CD4-positive, alpha-beta T cell treated with Interferon alpha-2 for 1 hour (primary cell): ENCODE measurements around the gene IMPDH2.

Experiments
- DNase-seq, 2 donors: peaks; one replicate each; pipeline ENCODE4 v3.0.0-alpha.2; 2020 to 2022

Gene IMPDH2

GRCh38 chr3:49028673-49029562 is at the start of gene IMPDH2:
Gene IMPDH2 (minus strand): TSS chr3:49029398. CDS start chr3:49029350, 48 bp downstream.
- peak; percentile 95 to 97 for DNase-seq

DNA sequence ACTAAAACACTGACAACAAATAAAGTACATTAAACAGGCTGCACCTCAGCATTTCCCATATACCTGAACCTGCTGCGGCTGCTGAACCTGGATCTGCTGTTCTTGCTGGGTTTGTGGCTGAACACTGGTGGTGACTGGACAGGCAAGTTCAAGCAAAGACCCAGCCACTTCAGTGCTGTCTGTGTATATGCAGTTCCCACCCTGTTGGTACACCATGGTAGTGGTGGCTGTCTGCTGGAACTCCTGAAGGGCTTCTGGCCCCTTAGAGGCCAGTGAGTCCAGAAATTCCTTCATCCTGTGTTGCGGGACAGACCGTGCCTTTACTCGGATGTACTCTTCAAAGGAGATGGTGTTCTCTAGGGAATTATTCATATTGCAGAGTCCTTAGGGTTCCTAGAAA is 47.4 kb upstream of the IMPDH2 start:
- no peak for DNase-seq

GRCh38 chr3:49076116-49076515 is 46.9 kb upstream of the IMPDH2 start:
- DNase-seq: no peak

GRCh38 chr3:49058011-49058410 is 28.8 kb upstream of the IMPDH2 start:
- DNase-seq: no peak

DNA sequence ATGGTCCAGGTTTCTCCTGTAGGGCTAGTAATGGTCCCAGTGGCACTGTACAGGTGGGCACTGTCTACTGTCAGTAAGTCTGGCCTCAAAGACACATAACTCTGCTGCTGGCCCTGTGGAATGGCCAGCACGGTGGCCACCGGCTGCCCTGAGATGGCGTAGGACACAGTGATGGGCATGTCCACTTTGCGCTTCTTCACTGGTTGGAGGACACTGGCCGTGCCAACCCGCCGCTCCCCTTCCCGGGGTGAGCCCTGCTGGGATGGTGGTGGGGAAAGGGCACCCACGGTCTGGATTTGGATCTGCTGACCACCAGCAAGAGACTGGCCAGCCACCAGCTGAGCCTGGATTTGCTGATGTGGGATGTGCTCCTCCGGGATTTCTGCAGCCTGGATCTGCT is 28.1 kb upstream of the IMPDH2 start:
- no peak for DNase-seq

DNA sequence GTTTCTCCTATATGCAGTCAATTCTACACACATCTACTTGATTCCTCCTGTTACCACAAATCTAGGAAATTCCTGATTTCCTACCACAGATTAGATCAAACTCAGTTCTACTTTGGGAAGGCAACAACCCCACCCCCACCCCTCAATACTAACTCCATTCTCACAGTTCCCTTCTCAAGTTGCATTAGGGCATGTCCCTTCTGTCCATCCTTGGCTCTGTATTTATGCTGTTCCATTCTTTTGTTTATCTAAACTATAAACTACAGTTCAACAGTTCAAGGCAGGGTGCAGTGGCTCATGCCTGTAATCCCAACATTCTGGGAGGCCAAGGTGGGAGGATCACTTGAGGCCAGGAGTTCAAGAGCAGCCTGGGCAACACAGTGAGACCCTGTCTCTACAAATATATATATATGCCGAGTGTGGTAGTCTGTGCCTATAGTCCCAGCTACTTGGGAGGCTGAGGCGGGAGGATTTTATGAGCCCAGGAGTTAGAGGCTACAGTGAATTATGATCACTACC is 25.2 kb upstream of the IMPDH2 start:
- no peak for DNase-seq

DNA sequence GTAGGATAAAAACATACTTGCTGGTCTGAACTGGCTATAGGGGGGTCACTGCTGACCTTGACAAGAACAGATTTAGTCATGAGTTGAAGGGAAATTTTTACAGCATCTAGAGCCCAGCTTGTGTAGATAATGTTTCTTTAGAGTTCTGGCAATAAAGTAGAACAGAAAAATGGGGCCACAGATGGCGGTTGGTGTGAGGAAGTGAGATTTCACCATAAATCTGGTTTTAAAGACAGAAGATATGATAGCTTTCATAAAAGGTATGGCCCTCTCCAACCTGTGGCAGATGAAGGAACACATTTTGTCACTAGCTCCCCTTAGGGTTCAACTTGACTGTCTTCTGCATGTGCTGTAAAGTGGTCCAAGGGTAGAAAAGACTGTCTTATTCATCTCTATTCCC is 24.3 kb upstream of the IMPDH2 start:
- no peak for DNase-seq

- no peak for DNase-seq
Observed at GRCh38 chr3:49035281-49035680, 6.1 kb upstream of the IMPDH2 start.

DNA sequence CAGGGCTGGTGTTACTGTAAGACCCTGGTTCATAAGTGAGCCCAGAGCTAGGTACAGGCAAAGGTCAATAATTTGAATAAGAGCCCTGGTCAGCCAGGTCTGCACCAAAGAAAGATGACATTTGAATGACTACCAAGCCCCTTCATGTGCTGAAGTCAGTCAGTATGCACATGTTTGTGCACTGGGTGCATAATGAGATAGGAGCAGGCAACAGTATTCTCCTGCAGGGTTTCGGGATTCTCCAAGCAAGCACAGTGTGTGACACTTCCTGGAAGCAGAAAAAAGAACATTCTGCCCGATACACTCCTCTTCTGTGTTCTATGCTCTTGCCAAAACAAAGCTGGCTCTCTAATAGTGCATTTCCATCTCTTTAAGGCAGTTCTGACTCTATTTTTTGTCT is 5.5 kb upstream of the IMPDH2 start:
- no peak for DNase-seq

DNA sequence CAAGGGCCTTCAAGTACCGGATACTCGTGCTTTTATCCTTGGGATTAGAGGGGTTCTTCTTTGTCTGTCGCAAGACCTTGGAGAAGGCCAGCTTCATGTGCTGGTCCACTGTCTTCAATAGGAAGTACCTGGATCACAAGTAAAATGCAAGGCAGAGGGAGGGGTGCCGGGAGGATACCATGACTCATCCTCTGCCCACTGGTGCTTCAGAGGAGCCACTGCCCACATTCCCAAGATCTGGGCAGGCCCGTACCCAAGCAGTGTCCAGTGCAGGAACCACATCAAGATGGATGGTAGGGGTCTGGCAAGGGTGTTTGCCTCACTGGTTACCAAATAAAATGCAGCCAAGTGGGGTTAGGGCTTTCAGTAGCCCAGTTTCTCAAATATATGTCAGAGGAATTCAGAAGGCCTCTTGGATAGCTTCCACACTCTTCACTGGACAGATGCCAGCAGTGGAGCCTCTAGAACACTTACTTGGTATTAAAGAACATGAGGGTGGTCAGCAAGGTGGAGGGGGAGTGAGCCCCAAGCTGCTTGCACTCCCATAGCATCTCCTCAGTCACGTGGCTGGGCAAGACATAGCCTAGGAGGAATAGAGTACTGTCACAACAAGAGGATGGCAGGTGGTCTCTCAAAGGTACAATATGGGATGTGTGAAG is 3.6 kb upstream of the IMPDH2 start:
- no peak for DNase-seq

DNA sequence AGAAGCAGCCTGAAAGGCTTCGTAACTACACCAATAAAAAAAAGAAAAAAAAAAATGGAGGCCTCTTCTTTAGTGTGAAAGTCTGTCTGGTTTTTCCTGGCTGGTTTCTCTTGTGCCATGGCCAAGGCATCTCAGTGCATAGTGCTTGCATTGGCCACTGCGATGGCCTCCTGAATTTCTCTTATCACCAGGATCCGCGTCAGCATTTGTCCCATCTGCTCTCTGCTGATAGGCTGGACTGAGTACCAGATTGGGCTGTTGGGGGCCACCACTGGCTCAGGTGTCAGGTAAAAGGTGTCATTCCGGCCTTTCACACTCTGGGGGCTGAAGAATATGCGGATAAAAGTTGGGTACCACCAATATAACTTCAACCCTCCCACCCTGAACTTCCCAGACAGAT is 1.1 kb upstream of the IMPDH2 start:
- DNase-seq: no peak

DNA sequence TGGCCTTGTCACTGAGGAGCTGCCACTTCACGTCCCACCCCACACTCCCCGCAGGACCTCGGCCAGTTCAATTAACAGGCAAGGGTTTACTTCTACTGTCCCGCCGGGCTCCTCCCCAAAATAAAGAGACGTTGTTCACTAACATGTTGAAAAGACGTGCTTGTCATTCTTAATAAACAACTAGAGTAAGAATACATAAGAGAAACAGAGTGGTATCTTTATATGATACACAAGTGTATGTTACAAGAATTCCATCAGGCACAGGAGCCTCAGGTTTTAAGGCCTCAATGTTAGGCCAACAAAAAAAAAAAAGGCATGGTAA is 326 bp upstream of the IMPDH2 start:
- DNase-seq: no peak

GRCh38 chr3:49028298-49028672 is 913 bp downstream of the IMPDH2 start:
- DNase-seq: no peak

GRCh38 chr3:49027634-49028033 is 1.6 kb downstream of the IMPDH2 start:
- DNase-seq: no peak

DNA sequence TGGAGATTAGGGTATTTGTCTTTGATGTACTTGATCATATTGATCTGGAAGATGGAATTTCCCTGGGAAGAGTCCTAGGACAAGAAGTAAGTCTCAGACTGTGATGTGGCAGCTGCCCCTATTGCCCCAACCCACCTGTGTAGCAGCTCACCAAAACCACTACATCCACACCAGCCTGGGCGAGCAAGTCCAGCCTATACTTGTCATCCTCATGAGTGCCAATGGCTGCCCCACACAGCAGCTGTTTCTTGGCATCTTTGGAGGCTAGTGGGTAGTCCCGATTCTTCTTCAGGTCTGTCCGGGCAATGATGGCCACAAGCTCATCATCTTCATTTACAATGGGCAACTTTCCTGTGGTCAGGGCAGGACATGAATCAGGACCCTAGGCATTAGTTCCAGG is 2.7 kb downstream of the IMPDH2 start:
- no peak for DNase-seq

DNA sequence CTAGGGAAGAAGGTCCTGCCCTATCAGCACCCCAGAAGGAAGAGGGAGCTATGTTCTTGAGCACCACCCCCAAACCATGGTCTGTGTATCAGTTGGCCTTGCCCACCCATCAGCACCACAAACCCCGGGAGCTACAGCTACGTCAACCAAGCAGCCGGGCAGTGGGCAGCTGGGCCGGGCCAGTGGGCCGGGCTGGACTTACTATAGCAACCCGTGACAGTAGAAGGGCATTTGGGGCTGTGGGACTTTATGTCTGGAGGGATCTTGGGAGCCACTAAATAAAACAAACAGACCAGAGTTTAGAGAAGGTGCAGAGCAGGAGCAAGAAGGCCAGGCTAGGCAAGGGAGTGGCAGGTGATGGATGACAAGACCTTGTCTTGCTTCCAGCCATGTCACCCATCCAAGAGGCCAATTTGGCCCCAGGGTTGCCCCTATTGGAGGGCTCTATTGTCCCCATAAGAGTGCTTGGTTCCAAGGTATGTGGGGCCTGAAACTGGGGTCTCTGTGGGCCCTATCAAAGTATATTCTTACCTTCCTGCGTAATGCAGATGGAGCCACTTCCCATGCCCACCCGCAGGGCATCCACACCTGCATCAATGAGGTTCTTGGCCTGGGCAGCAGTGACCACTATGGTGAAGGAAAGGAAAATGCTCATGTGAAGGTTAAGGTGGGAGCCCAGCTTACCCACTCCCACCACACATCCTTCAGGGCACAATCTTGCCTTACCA is 3.2 kb downstream of the IMPDH2 start:
- no peak for DNase-seq

DNA sequence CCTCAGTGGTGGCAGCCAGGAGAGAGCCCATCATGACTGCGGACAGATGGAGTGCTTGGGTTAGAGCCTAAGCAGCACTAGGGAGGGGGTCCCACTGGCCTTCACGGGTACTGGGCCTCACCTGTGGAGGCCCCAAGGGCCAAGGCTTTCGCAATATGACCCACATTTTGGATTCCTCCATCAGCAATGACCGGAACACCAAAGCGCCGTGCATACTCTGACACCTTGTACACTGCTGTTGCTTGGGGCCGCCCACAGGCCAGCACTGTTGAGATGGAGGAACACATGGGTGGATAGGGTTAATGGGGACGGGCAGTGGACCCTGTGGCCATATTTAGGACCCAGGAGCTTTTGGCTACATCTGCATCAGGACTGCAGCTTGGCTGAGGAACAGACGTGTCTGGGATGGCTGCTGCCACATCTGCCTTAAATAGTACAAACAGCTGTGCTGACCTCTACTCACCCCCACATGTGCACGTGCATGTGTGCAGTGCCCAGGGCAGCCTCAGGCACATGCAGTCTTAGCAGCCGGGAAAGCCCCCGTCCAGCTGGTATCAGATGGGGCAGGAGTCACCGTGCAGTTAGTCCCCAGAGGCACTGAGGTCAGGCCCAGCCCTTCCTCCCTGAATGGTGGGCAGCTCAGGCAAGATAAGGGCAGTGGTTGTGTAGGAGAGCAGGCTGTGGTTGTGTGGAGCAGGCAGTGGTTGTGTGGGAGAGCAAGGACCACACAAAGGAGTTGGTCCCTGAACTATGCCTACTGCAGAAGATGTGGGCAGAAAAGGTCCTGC is 4.0 kb downstream of the IMPDH2 start:
- no peak for DNase-seq

GRCh38 chr3:49024449-49024848 is 4.7 kb downstream of the IMPDH2 start:
- no peak for DNase-seq

DNA sequence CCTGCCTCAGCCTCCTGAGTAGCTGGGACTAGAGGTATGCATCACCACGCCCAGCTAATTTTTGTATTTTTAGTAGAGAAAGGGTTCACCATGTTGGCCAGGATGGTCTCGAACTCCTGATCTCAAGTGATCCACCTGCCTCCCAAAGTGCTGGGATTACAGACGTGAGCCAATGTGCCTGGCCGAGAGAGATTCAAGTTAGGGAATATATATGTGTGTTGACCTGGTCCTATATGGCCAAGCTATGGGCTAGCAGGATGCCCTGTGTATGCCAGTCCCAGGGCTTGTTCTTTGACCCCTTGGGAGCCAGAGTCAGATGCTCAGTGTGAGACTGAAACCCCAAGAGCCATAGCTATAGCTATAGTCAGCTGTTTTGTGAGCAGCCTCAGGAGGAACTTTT is 5.4 kb downstream of the IMPDH2 start:
- DNase-seq: no peak

GRCh38 chr3:49022688-49023171 is 6.5 kb downstream of the IMPDH2 start:
- no peak for DNase-seq

DNA sequence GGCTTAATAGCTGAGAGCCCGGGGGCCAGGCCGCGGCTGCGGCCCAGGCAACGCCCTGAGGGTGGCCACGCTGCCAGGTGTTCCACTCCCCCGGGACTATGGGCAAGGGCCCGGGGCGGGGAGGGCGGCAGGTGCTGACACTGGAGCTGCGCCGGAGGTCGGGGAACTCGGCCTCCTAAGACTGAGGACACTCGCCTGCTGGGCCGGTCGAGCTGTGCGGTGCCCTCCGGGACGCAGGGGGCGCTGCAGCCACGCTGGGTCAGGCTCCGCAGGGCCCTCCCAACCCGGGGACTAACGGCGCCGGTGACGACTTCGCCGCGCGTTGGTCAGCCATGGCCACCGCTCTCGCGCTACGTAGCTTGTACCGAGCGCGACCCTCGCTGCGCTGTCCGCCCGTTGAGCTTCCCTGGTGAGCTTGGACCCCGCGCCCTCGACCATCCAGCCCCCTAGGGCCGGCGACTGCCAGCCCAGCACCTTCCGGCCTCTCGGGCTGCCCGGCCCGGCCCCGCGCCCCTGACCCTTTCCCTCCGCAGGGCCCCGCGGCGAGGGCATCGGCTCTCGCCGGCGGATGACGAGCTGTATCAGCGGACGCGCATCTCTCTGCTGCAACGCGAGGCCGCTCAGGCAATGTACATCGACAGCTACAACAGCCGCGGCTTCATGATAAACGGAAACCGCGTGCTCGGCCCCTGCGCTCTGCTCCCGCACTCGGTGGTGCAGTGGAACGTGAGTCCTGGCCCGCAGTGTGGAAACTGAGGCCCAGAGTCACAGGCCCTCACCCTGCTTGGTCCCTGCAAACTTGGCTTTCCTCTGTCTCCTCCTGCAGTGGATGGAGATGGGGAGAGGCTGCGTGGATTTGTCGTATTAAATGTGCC is 7.1 kb downstream of the IMPDH2 start, which contains the start of gene NDUFAF3:
Gene NDUFAF3 (plus strand): TSS at position 309 of the 875 bp plus-strand sequence. CDS start 24 bp downstream, at position 333.
- peak; percentile 92 to 94 for DNase-seq
